HCT116 (cell line): ENCODE data around the gene CLEC19A. TPM values are rescaled to one million over a fixed set of nuclear protein-coding genes. Genes with fewer than 3 reads are reported as not detected.

Source experiments
- ATAC-seq: fragments of 200-7000 bp; cut with Tn5 transposase; 2 replicates; pipeline ENCODE4 v1.9.1; 2020; ENCODE audit warnings: mild to moderate bottlenecking, moderate library complexity
- BruUV-seq: library from RNA; stranded (reverse); fragments of 400-500 nt; replicated peaks from 2 replicates; lab custom pipeline; 2021; lab: Mats Ljungman, UMichigan
- CTCF ChIA-PET: fragments of 300-600 bp; sonication (Branson Sonifier 250); formaldehyde crosslinking; loops from one replicate; lab custom pipeline; 2021; ENCODE audit warnings: antibody characterized with exemption; lab: Charles Lee
- POLR2A ChIA-PET: fragments of 300-600, 350-600 bp; sonication (Branson Sonifier 250); formaldehyde crosslinking; loops from one replicate; lab custom pipeline; 2021; ENCODE audit warnings: antibody characterized with exemption; lab: Charles Lee
- RAD21 ChIA-PET, 2 experiments: fragments of 300-600 bp; sonication (Branson Sonifier 250); formaldehyde crosslinking; loops; one replicate each; lab custom pipeline; 2023; ENCODE audit warnings: low total read pairs in 2 of 2; ENCODE audit not compliant: uncharacterized antibody in 2 of 2, unreplicated experiment in 2 of 2, low non-redundant PET in 1 of 2; lab: Charles Lee
- DNase-seq: peaks from one replicate; pipeline ENCODE4 v3.0.0-alpha.2; 2010; ENCODE audit warnings: low read depth, low spot score
- H2AFZ ChIP-seq: fragments of 200-600 bp; shearing (Covaris generic), sonication (generic); 2 replicates; pipeline ENCODE4 v1.6.1; 2017; ENCODE audit warnings: low read depth, mixed run types, mixed read lengths, antibody characterized with exemption, low read length; ENCODE audit not compliant: poor library complexity, severe bottlenecking
- H3K27ac ChIP-seq: 2 replicates; pipeline ENCODE4 v1.5.1; 2012; ENCODE audit warnings: low read depth, low read length
- H3K27me3 ChIP-seq: fragments of 200-600 bp; sonication (generic); 2 replicates; pipeline ENCODE4 v1.6.1; 2016; ENCODE audit warnings: mixed run types, low read length, mixed read lengths; ENCODE audit not compliant: insufficient read depth
- H3K36me3 ChIP-seq, 2 experiments: fragments of 200-500 bp in 1 of 2; fragments of 200-600 bp in 1 of 2; sonication (Bioruptor generic) in 1 of 2; sonication (generic) in 1 of 2; 2 replicates each; pipeline versions ENCODE4 v1.5.1 to v1.6.1; 2014 to 2016; ENCODE audit warnings: low read length in 2 of 2, inconsistent platforms in 1 of 2, mixed read lengths in 1 of 2, mixed run types in 1 of 2; ENCODE audit not compliant: insufficient read depth in 2 of 2, control insufficient read depth in 1 of 2
- H3K4me1 ChIP-seq, 2 experiments: fragments of 200-600 bp in 1 of 2; sonication (generic) in 1 of 2; 2 replicates each; pipeline versions ENCODE4 v1.5.1 to v1.6.1; 2012 to 2017; ENCODE audit warnings: low read length in 2 of 2, inconsistent platforms in 1 of 2, mild to moderate bottlenecking in 1 of 2, mixed read lengths in 1 of 2, mixed run types in 1 of 2, moderate library complexity in 1 of 2; ENCODE audit not compliant: insufficient read depth in 2 of 2, control insufficient read depth in 1 of 2
- H3K4me2 ChIP-seq: fragments of 200-600 bp; sonication (generic); 2 replicates; pipeline ENCODE4 v1.6.1; 2017; ENCODE audit warnings: mixed run types, low read length, mixed read lengths
- H3K4me3 ChIP-seq, 2 experiments: fragments of 200-600 bp in 1 of 2; sonication (generic) in 1 of 2; replicated peaks in 1 of 2; 2 replicates each; pipeline ENCODE4 v1.5.1; 2011 to 2016; ENCODE audit warnings: low read length in 2 of 2, control low read depth in 1 of 2, low read depth in 1 of 2, mild to moderate bottlenecking in 1 of 2, mixed read lengths in 1 of 2, mixed run types in 1 of 2
- H3K79me2 ChIP-seq: fragments of 200-600 bp; sonication (generic); 2 replicates; pipeline ENCODE4 v1.6.1; 2017; ENCODE audit warnings: mild to moderate bottlenecking, mixed run types, low read length, moderate library complexity, mixed read lengths; ENCODE audit not compliant: insufficient read depth
- H3K9ac ChIP-seq: fragments of 200-600 bp; sonication (generic); 2 replicates; pipeline ENCODE4 v1.6.1; 2016; ENCODE audit warnings: low read length, mixed read lengths
- H3K9me2 ChIP-seq: fragments of 200-600 bp; sonication (generic), shearing (Covaris generic); 2 replicates; pipeline ENCODE4 v1.6.1; 2017; ENCODE audit warnings: mixed run types, mild to moderate bottlenecking, moderate library complexity; ENCODE audit not compliant: insufficient read depth
- H3K9me3 ChIP-seq, 2 experiments: fragments of 200-500 bp in 1 of 2; fragments of 200-600 bp in 1 of 2; sonication (Bioruptor generic) in 1 of 2; sonication (generic) in 1 of 2; 2 replicates each; pipeline ENCODE4 v1.6.1; 2014 to 2017; ENCODE audit warnings: low read length in 2 of 2, mixed read lengths in 2 of 2, inconsistent platforms in 1 of 2, low read depth in 1 of 2, mild to moderate bottlenecking in 1 of 2, mixed run types in 1 of 2, moderate library complexity in 1 of 2; ENCODE audit not compliant: control insufficient read depth in 1 of 2, insufficient read depth in 1 of 2
- H4K20me1 ChIP-seq: fragments of 200-600 bp; sonication (generic), shearing (Covaris generic); 2 replicates; pipeline ENCODE4 v1.6.1; 2017; ENCODE audit warnings: mixed run types, mild to moderate bottlenecking, moderate library complexity; ENCODE audit not compliant: insufficient read depth
- CBX3 ChIP-seq: IDR thresholded peaks from 2 replicates; pipeline ENCODE4 v1.6.1; 2012; ENCODE audit warnings: low read depth
- CEBPB ChIP-seq: IDR thresholded peaks from 2 replicates; pipeline ENCODE4 v1.6.1; 2012; ENCODE audit warnings: low read depth
- EGR1 ChIP-seq: IDR thresholded peaks from 2 replicates; pipeline ENCODE4 v1.6.1; 2012; ENCODE audit warnings: low read depth
- ELF1 ChIP-seq: IDR thresholded peaks from 2 replicates; pipeline ENCODE4 v1.6.1; 2012; ENCODE audit warnings: low read depth, borderline replicate concordance
- EZH2 ChIP-seq: fragments of 200-600 bp; sonication (generic); IDR thresholded peaks from 2 replicates; pipeline ENCODE4 v1.6.1; 2017; ENCODE audit warnings: antibody characterized with exemption, mixed run types
- EZH2phosphoT487 ChIP-seq: fragments of 200-600 bp; IDR thresholded peaks from 2 replicates; pipeline ENCODE4 v1.6.1; 2018; ENCODE audit warnings: antibody characterized with exemption, borderline replicate concordance
- FOSL1 ChIP-seq: IDR thresholded peaks from 2 replicates; pipeline ENCODE4 v1.6.1; 2012; ENCODE audit warnings: low read depth
- JUND ChIP-seq: IDR thresholded peaks from 2 replicates; pipeline ENCODE4 v1.6.1; 2012
- MAX ChIP-seq: IDR thresholded peaks from 2 replicates; pipeline ENCODE4 v1.6.1; 2012
- POLR2A ChIP-seq: IDR thresholded peaks from 2 replicates; pipeline ENCODE4 v1.7.0; 2011; ENCODE audit warnings: borderline replicate concordance; ENCODE audit not compliant: insufficient read depth, insufficient read length; ENCODE audit errors: extremely low read depth
- POLR2AphosphoS5 ChIP-seq: IDR thresholded peaks from 2 replicates; pipeline ENCODE4 v1.6.1; 2011; ENCODE audit warnings: mild to moderate bottlenecking, low read depth, low read length, moderate library complexity
- RAD21 ChIP-seq: IDR thresholded peaks from 2 replicates; pipeline ENCODE4 v1.6.1; 2012; ENCODE audit warnings: low read depth, mild to moderate bottlenecking
- REST ChIP-seq: IDR thresholded peaks from 2 replicates; pipeline ENCODE4 v1.6.1; 2012; ENCODE audit warnings: low read depth
- SIN3A ChIP-seq: IDR thresholded peaks from 2 replicates; pipeline ENCODE4 v1.6.1; 2012; ENCODE audit warnings: low read depth
- SP1 ChIP-seq: IDR thresholded peaks from 2 replicates; pipeline ENCODE4 v1.6.1; 2012; ENCODE audit warnings: low read depth
- YY1 ChIP-seq: IDR thresholded peaks from 2 replicates; pipeline ENCODE4 v1.6.1; 2011; ENCODE audit warnings: low read length, low read depth, moderate library complexity, mild to moderate bottlenecking; ENCODE audit not compliant: insufficient replicate concordance; ENCODE audit errors: extremely low read depth
- ZFX ChIP-seq: fragments of 450-650 bp; IDR thresholded peaks from 2 replicates; pipeline ENCODE4 v1.6.1; 2017
- ZNF274 ChIP-seq: fragments of 200-500 bp; sonication (Bioruptor generic); IDR thresholded peaks from 2 replicates; pipeline ENCODE4 v1.6.1; 2014; ENCODE audit warnings: mild to moderate bottlenecking, low read depth, low read length, inconsistent platforms
- intact Hi-C: fragments of 100-400 bp; cut with micrococcal nuclease; formaldehyde crosslinking; loops from 2 replicates; pipeline ENCODE4 v1.10.0; 2022
- total RNA-seq: library from RNA; stranded (reverse); gene quantifications from one replicate; pipeline ENCODE4 v1.2.1, GENCODE V29; 2021; ENCODE audit not compliant: unreplicated experiment

The CLEC19A gene
- total RNA-seq, 1 experiment from 2014 or later: not detected

- TF ChIP-seq EZH2phosphoT487 (no peak), SP1 (no peak), JUND (no peak), REST (no peak)
- H3K9me2 ChIP-seq: no peaks in the 10 kb centered on the region
- CTCF ChIA-PET: no interaction called here
Observed at GRCh38 chr16:19265380-19265930, 20.1 kb upstream of the CLEC19A start.

GRCh38 chr16:19266774-19267173 is 18.8 kb upstream of the CLEC19A start:
- H3K27me3 ChIP-seq: no peaks in the 10 kb centered on the region
- no TSS peak for BruUV-seq
- H4K20me1 ChIP-seq: no peaks in the 10 kb centered on the region
- H3K79me2 ChIP-seq: no peaks in the 10 kb centered on the region
- ChIA-PET CTCF (no interaction called here), RAD21 (no interaction called here)
- no peak overlapping the region for H3K4me3 ChIP-seq
- H3K4me2 ChIP-seq: no peak overlapping the region
- TF ChIP-seq POLR2A: no peak
- TF ChIP-seq SIN3A: no peak
- TF ChIP-seq CEBPB: no peak
- TF ChIP-seq ZFX: no peak
- no peak for TF ChIP-seq SP1
- TF ChIP-seq CBX3: no peak
- no peak for TF ChIP-seq POLR2AphosphoS5
- TF ChIP-seq YY1: no peak
- no peak for TF ChIP-seq JUND
- TF ChIP-seq EZH2: no peak
- TF ChIP-seq MAX: no peak
- no peak for TF ChIP-seq EGR1
- TF ChIP-seq ZNF274: no peak
- TF ChIP-seq EZH2phosphoT487: no peak
- TF ChIP-seq RAD21: no peak
- no peak for TF ChIP-seq ELF1
- no peak for TF ChIP-seq FOSL1
- TF ChIP-seq, all 23 proteins: peak for 0
- ATAC-seq (no peak), DNase-seq (no peak)
- intact Hi-C loops: no loop called here
- H3K4me1 ChIP-seq: no peaks in the 10 kb centered on the region
- POLR2A ChIA-PET: no interaction called here
- no peaks in the 10 kb centered on the region for H3K9me3 ChIP-seq
- no peak overlapping the region for H2AFZ ChIP-seq
- H3K9ac ChIP-seq: no peak overlapping the region
- no peaks in the 10 kb centered on the region for H3K9me2 ChIP-seq
- no peaks in the 10 kb centered on the region for H3K36me3 ChIP-seq
- H3K27ac ChIP-seq: no peak overlapping the region

More at GRCh38 chr16:19265380-19265930, 20.1 kb upstream of the CLEC19A start:
- ChIA-PET RAD21 (no interaction called here), POLR2A (no interaction called here)
- DNase-seq (no peak), ATAC-seq (no peak)
- H3K4me1 ChIP-seq: no peaks in the 10 kb centered on the region
- H4K20me1 ChIP-seq: no peaks in the 10 kb centered on the region
- intact Hi-C loops: no loop called here
- no peaks in the 10 kb centered on the region for H3K27me3 ChIP-seq
- H3K9me3 ChIP-seq: no peaks in the 10 kb centered on the region
- BruUV-seq: no TSS peak
- no peak overlapping the region for H3K9ac ChIP-seq
- H3K27ac ChIP-seq: no peak overlapping the region
- no peaks in the 10 kb centered on the region for H3K36me3 ChIP-seq
- H3K4me2 ChIP-seq: no peak overlapping the region
- no peak overlapping the region for H3K4me3 ChIP-seq
- no peaks in the 10 kb centered on the region for H3K79me2 ChIP-seq
- H2AFZ ChIP-seq: no peak overlapping the region
